ENCODE results near the gene KAZALD1.
A peak's percentile ranks its signal among the peaks of the same experiment; 100 is the strongest.

The KAZALD1 gene

DNA sequence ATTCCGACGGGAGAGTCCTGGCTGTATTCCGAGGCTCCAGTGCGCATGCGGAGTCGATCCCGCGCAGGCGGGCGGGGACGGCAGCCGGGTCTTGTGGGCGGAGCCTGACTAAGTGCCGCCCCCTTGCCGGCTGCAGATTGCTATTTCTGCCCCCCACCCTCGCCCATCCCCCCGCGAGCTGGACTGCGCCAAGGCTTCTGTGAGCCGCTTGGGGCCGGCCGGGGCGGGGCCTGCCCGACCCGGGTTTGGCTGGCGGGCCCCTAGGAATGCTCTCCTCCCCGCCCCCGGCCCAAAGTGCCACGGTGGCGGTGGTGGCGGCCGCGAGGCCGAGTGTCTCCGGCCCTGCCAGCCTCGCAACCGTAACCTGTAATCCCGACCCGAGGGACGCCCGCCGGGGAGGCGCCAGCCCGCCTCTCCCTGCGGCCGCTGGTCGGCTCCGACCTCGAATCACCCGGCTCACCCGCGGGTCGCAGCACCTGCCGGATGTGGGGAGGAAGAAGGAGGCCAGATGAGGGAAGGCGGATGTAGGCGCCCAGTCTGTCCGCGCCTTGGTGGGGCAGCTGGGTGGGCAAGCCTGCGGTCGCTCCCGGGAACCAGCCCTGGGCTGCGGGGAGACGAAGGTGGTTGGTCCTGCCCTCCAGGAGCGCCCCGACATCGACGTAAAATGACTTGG lies 702 bp upstream of the KAZALD1 start:
- H3K4me3 ChIP-seq (ENCODE audit: low read depth, low read length): peak overlapping the region; percentile 91
- ChIA-PET CTCF (interaction anchor here (0.6 to 5.8 kb wide), 28 partner anchors 8 to 489 kb away, joined by 3 to 112 read pairs (median 5); partner anchors contain the start of genes PDZD7 and SFXN3), POLR2A (interaction anchor here (0.5 to 2.3 kb wide), 20 partner anchors 9 to 636 kb away, joined by 3 to 32 read pairs (median 4); partner anchors contain the start of genes LZTS2, PDZD7 and SFXN3)
- peak overlapping the region; percentile 97 for H3K27ac ChIP-seq (ENCODE audit: extremely low read depth, low read depth, low read length)
- no peaks in the 10 kb centered on the region for H3K9me3 ChIP-seq (ENCODE audit: control insufficient read depth, insufficient read depth, low read depth, low read length)
- H3K4me1 ChIP-seq (ENCODE audit: control insufficient read depth, insufficient read depth, low read length): peaks cover 22% of the 10 kb centered on the region
- H3K36me3 ChIP-seq (ENCODE audit: control insufficient read depth in 2 of 2, insufficient read depth in 1 of 2, low read length in 2 of 2): peaks cover 7 to 13% of the 10 kb centered on the region in 2 experiments; a peak in 2 of 3 replicates
- TF ChIP-seq, protein P1, sequence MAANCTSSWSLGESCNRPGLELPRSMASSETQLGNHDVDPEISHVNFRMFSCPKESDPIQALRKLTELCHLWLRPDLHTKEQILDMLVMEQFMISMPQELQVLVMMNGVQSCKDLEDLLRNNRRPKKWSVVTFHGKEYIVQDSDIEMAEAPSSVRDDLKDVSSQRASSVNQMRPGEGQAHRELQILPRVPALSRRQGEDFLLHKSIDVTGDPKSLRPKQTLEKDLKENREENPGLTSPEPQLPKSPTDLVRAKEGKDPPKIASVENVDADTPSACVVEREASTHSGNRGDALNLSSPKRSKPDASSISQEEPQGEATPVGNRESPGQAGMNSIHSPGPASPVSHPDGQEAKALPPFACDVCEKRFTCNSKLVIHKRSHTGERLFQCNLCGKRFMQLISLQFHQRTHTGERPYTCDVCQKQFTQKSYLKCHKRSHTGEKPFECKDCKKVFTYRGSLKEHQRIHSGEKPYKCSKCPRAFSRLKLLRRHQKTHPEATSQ (tag by site-specific recombination; IDR thresholded peaks at IDR 0.05): peak; percentile 90
- TF ChIP-seq ZBTB8A (tag by site-specific recombination; IDR thresholded peaks at IDR 0.05) (peak; percentile 80), ZNF184 (tag by site-specific recombination; IDR thresholded peaks at IDR 0.05) (no peak), ZNF792 (tag by site-specific recombination; IDR thresholded peaks at IDR 0.05) (0 out of 2 replicates have a peak, but pooled peaks have one; percentile 10), REST (tag by site-specific recombination; IDR thresholded peaks at IDR 0.05) (peak; percentile 32; the same call in 1 of the 2 replicates), ZNF112 (tag by site-specific recombination; IDR thresholded peaks at IDR 0.05) (no peak), OVOL3 (tag by site-specific recombination; IDR thresholded peaks at IDR 0.05) (no peak), ZXDB (tag by site-specific recombination; IDR thresholded peaks at IDR 0.05) (peak; percentile 71), CTCF (tag by site-specific recombination; IDR thresholded peaks at IDR 0.05) (peak; percentile 61), ZNF169 (tag by site-specific recombination; IDR thresholded peaks at IDR 0.05) (no peak), ZNF555 (tag by site-specific recombination; conservative IDR thresholded peaks at IDR 0.05) (no peak), ZNF830 (tag by site-specific recombination; IDR thresholded peaks at IDR 0.05; ENCODE audit: low read depth) (no peak), ZNF16 (tag by site-specific recombination; IDR thresholded peaks at IDR 0.05; ENCODE audit: low read depth) (no peak), ZNF121 (tag by site-specific recombination; IDR thresholded peaks at IDR 0.05) (no peak), ZNF623 (tag by site-specific recombination; IDR thresholded peaks at IDR 0.05) (0 out of 2 replicates have a peak, but pooled peaks have one; percentile 25), ZNF610 (tag by site-specific recombination; IDR thresholded peaks at IDR 0.05; ENCODE audit: borderline replicate concordance) (0 out of 2 replicates have a peak, but pooled peaks have one; percentile 8), ZBTB44 (tag by site-specific recombination; IDR thresholded peaks at IDR 0.05) (peak; percentile 56; the same call in 1 of the 2 replicates), ZNF629 (tag by site-specific recombination; IDR thresholded peaks at IDR 0.05) (peak; percentile 51), ZNF404 (tag by site-specific recombination; IDR thresholded peaks at IDR 0.05) (0 out of 2 replicates have a peak, but pooled peaks have one; percentile 24), ZNF366 (tag by site-specific recombination; conservative IDR thresholded peaks at IDR 0.05) (peak; percentile 54), FEZF1 (tag by site-specific recombination; IDR thresholded peaks at IDR 0.05) (peak; percentile 42), ZNF521 (tag by site-specific recombination; IDR thresholded peaks at IDR 0.05) (no peak), SP2 (tag by site-specific recombination; IDR thresholded peaks at IDR 0.05) (peak; percentile 86), SP7 (tag by site-specific recombination; IDR thresholded peaks at IDR 0.05) (peak; percentile 75)
- TF ChIP-seq, protein P2, sequence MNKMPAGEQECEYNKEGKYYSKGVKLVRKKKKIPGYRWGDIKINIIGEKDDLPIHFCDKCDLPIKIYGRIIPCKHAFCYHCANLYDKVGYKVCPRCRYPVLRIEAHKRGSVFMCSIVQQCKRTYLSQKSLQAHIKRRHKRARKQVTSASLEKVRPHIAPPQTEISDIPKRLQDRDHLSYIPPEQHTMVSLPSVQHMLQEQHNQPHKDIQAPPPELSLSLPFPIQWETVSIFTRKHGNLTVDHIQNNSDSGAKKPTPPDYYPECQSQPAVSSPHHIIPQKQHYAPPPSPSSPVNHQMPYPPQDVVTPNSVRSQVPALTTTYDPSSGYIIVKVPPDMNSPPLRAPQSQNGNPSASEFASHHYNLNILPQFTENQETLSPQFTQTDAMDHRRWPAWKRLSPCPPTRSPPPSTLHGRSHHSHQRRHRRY (tag by site-specific recombination; IDR thresholded peaks at IDR 0.05): no peak

Measured in HEK293 (cell line).